GM19467 (cell line): ENCODE measurements around the gene PRRT1B.
A peak's percentile ranks its signal among the peaks of the same experiment; 100 is the strongest.

Experiments
- ATAC-seq: cut with Tn5 transposase; IDR thresholded peaks from one replicate; pipeline ENCODE4 v1.9.1; 2021; ENCODE audit warnings: mild to moderate bottlenecking, moderate library complexity; ENCODE audit not compliant: unreplicated experiment

The PRRT1B gene

GRCh38 chr9:131522257-131523085 is 22.9 kb upstream of the PRRT1B start:
- ATAC-seq, result no peak

- no peak for ATAC-seq
Observed at GRCh38 chr9:131523086-131523388, 22.3 kb upstream of the PRRT1B start.

- no peak for ATAC-seq
Observed at GRCh38 chr9:131523451-131524435, 21.6 kb upstream of the PRRT1B start.

GRCh38 chr9:131524665-131525315 is 20.5 kb upstream of the PRRT1B start:
- no peak for ATAC-seq

GRCh38 chr9:131525643-131526565 is 19.4 kb upstream of the PRRT1B start:
- no peak for ATAC-seq

- no peak for ATAC-seq
Observed at GRCh38 chr9:131528186-131528585, 17.1 kb upstream of the PRRT1B start.

GRCh38 chr9:131528886-131529505 is 16.3 kb upstream of the PRRT1B start:
- no peak for ATAC-seq

- ATAC-seq, result no peak
Observed at GRCh38 chr9:131529597-131530545, 15.5 kb upstream of the PRRT1B start.

- peak; percentile 20 for ATAC-seq
Observed at GRCh38 chr9:131530546-131530919, 14.8 kb upstream of the PRRT1B start.

GRCh38 chr9:131530920-131531832 is 14.1 kb upstream of the PRRT1B start, which contains the start of gene UCK1:
TSS of gene UCK1 (minus strand) at chr9:131531263. CDS start at chr9:131531174, 89 bp downstream.
- ATAC-seq, result peak; percentile 75

- ATAC-seq, result no peak
Observed at GRCh38 chr9:131534721-131535237, 10.5 kb upstream of the PRRT1B start.

GRCh38 chr9:131537946-131538345 is 7.4 kb upstream of the PRRT1B start:
- no peak for ATAC-seq

GRCh38 chr9:131539223-131539923 is 6.0 kb upstream of the PRRT1B start:
- ATAC-seq, result no peak

GRCh38 chr9:131543141-131543540 is 2.2 kb upstream of the PRRT1B start:
- no peak for ATAC-seq

- no peak for ATAC-seq
Observed at GRCh38 chr9:131545786-131546335, 538 bp downstream of the PRRT1B start.

- ATAC-seq, result no peak
Observed at GRCh38 chr9:131546336-131547084, 1.2 kb downstream of the PRRT1B start.
